H1 (cell line): Measurements from ENCODE around the gene TCF7L2. TPM values are rescaled to one million over a fixed set of nuclear protein-coding genes. Genes with fewer than 3 reads are reported as not detected.
A peak's percentile ranks its signal among the peaks of the same experiment; 100 is the strongest.

Experiments used
- CTCF ChIA-PET: fragments of 300-600 bp; sonication (Branson Sonifier 250); formaldehyde crosslinking; loops from one replicate; lab custom pipeline; 2021; ENCODE audit not compliant: partially characterized antibody; lab: Charles Lee
- POLR2A ChIA-PET: fragments of 300-600 bp; sonication (Branson Sonifier 250); formaldehyde crosslinking; loops from one replicate; lab custom pipeline; 2021; ENCODE audit warnings: inconsistent platforms; ENCODE audit not compliant: partially characterized antibody; lab: Charles Lee
- DNase-seq, 2 experiments: peaks; one replicate each; pipeline versions ENCODE4 v3.0.0 to v3.0.0-alpha.2; 2010 to 2022; ENCODE audit warnings: low spot score in 2 of 2, low read depth in 1 of 2, mixed read lengths in 1 of 2
- FAIRE-seq: peaks from 2 replicates; lab custom pipeline; 2011; peaks lifted over from hg19 to GRCh38; lab: Jason Lieb, UNC
- H2AFZ ChIP-seq: 2 replicates; pipeline ENCODE4 v1.8.1; 2012; ENCODE audit warnings: low read length, inconsistent platforms
- H2AK5ac ChIP-seq: 2 replicates; pipeline ENCODE4 v1.6.1; 2013; ENCODE audit warnings: low read depth, low read length
- H2BK120ac ChIP-seq: replicated peaks from 2 replicates; pipeline ENCODE3; 2013; ENCODE audit warnings: low read depth, low read length, inconsistent platforms
- H2BK12ac ChIP-seq: 2 replicates; pipeline ENCODE4 v1.6.1; 2013; ENCODE audit warnings: low read depth, low read length
- H2BK15ac ChIP-seq: 2 replicates; pipeline ENCODE4 v1.6.1; 2013; ENCODE audit warnings: low read length
- H2BK20ac ChIP-seq: 2 replicates; pipeline ENCODE4 v1.6.1; 2013; ENCODE audit warnings: low read length
- H2BK5ac ChIP-seq: 2 replicates; pipeline ENCODE4 v1.6.1; 2013; ENCODE audit warnings: low read depth, low read length
- H3K14ac ChIP-seq: 2 replicates; pipeline ENCODE4 v1.6.1; 2013; ENCODE audit warnings: inconsistent platforms; ENCODE audit not compliant: insufficient read length
- H3K18ac ChIP-seq: 2 replicates; pipeline ENCODE4 v1.6.1; 2013; ENCODE audit warnings: low read length; ENCODE audit errors: extremely low read depth
- H3K23ac ChIP-seq: 2 replicates; pipeline ENCODE4 v1.6.1; 2013; ENCODE audit warnings: inconsistent platforms; ENCODE audit not compliant: insufficient read length
- H3K23me2 ChIP-seq: 2 replicates; pipeline ENCODE4 v1.6.1; 2013; ENCODE audit warnings: low read depth, low read length
- H3K27ac ChIP-seq: 2 replicates; pipeline ENCODE4 v1.6.1; 2011; ENCODE audit warnings: low read depth, low read length, inconsistent platforms
- H3K27me3 ChIP-seq, 4 experiments: replicated peaks in 1 of 4; 1 replicate in 1 of 4; 2 replicates in 3 of 4; pipeline versions ENCODE4 v1.6.1 to v1.8.1; 2011 to 2013; ENCODE audit warnings: low read length in 3 of 4, mild to moderate bottlenecking in 3 of 4, inconsistent platforms in 2 of 4, mixed read lengths in 2 of 4, moderate library complexity in 1 of 4; ENCODE audit not compliant: control insufficient read depth in 3 of 4, insufficient read depth in 3 of 4; ENCODE audit errors: extremely low read depth in 1 of 4
- H3K36me3 ChIP-seq, 4 experiments: 2 replicates each; pipeline versions ENCODE4 v1.6.1 to v1.8.1; 2011 to 2013; ENCODE audit warnings: mild to moderate bottlenecking in 4 of 4, low read length in 3 of 4, moderate library complexity in 2 of 4, control low read depth in 1 of 4, inconsistent platforms in 1 of 4; ENCODE audit not compliant: insufficient read depth in 4 of 4, control insufficient read depth in 2 of 4
- H3K4ac ChIP-seq: replicated peaks from 2 replicates; pipeline ENCODE3; 2013; ENCODE audit warnings: low read length, low read depth, mixed read lengths, inconsistent platforms; ENCODE audit not compliant: insufficient read length
- H3K4me1 ChIP-seq, 4 experiments: replicated peaks in 1 of 4; 1 replicate in 1 of 4; 2 replicates in 3 of 4; pipeline versions ENCODE4 v1.6.1 to v1.8.1; 2011 to 2013; ENCODE audit warnings: low read length in 3 of 4, inconsistent platforms in 2 of 4, mixed read lengths in 1 of 4; ENCODE audit not compliant: insufficient read depth in 4 of 4, control insufficient read depth in 3 of 4
- H3K4me2 ChIP-seq, 2 experiments: 2 replicates each; pipeline versions ENCODE4 v1.6.1 to v1.8.1; 2011 to 2013; ENCODE audit warnings: low read depth in 2 of 2, low read length in 2 of 2, control low read depth in 1 of 2, inconsistent platforms in 1 of 2, mild to moderate bottlenecking in 1 of 2; ENCODE audit not compliant: insufficient read depth in 1 of 2
- H3K4me3 ChIP-seq, 4 experiments: fragments of 200-600, 300-600 bp in 1 of 4; sonication (generic), shearing (Covaris generic), sonication (Bioruptor Twin) in 1 of 4; 2 replicates each; pipeline versions ENCODE4 v1.5.1 to v1.8.1; 2011 to 2016; ENCODE audit warnings: low read length in 4 of 4, low read depth in 3 of 4, control low read depth in 2 of 4, inconsistent platforms in 2 of 4, mild to moderate bottlenecking in 2 of 4, mixed read lengths in 1 of 4, moderate library complexity in 1 of 4; ENCODE audit not compliant: insufficient read depth in 2 of 4; ENCODE audit errors: extremely low read depth in 1 of 4
- H3K56ac ChIP-seq: replicated peaks from 2 replicates; pipeline ENCODE3; 2013; ENCODE audit warnings: low read depth, mild to moderate bottlenecking, mixed read lengths, low read length, inconsistent platforms; ENCODE audit not compliant: insufficient read length
- H3K79me1 ChIP-seq: 2 replicates; pipeline ENCODE4 v1.6.1; 2013; ENCODE audit warnings: low read depth, low read length, control low read depth
- H3K79me2 ChIP-seq, 2 experiments: 2 replicates each; pipeline versions ENCODE4 v1.6.1 to v1.8.1; 2012 to 2013; ENCODE audit warnings: low read length in 2 of 2, mild to moderate bottlenecking in 2 of 2, inconsistent platforms in 1 of 2; ENCODE audit not compliant: insufficient read depth in 2 of 2, control insufficient read depth in 1 of 2
- H3K9ac ChIP-seq, 4 experiments: replicated peaks in 1 of 4; 1 replicate in 1 of 4; 2 replicates in 3 of 4; pipeline versions ENCODE4 v1.6.1 to v1.8.1; 2011 to 2013; ENCODE audit warnings: low read depth in 3 of 4, low read length in 3 of 4, control low read depth in 2 of 4, mild to moderate bottlenecking in 2 of 4, moderate library complexity in 2 of 4, inconsistent platforms in 1 of 4; ENCODE audit errors: extremely low read depth in 1 of 4
- H3K9me3 ChIP-seq, 2 experiments: 2 replicates each; pipeline versions ENCODE4 v1.6.1 to v1.8.1; 2012 to 2013; ENCODE audit warnings: mild to moderate bottlenecking in 2 of 2, moderate library complexity in 2 of 2, control low read depth in 1 of 2, inconsistent platforms in 1 of 2, low read depth in 1 of 2, low read length in 1 of 2, mixed read lengths in 1 of 2; ENCODE audit not compliant: insufficient read depth in 2 of 2
- H4K20me1 ChIP-seq, 2 experiments: replicated peaks in 1 of 2; 2 replicates each; pipeline versions ENCODE3 to v1.8.1; 2011 to 2013; ENCODE audit warnings: inconsistent platforms in 2 of 2, low read length in 2 of 2, mild to moderate bottlenecking in 1 of 2; ENCODE audit not compliant: insufficient read depth in 2 of 2, control insufficient read depth in 1 of 2
- H4K5ac ChIP-seq: 2 replicates; pipeline ENCODE4 v1.6.1; 2013; ENCODE audit warnings: low read length, low read depth, mixed read lengths, inconsistent platforms; ENCODE audit not compliant: insufficient read length
- H4K8ac ChIP-seq: 2 replicates; pipeline ENCODE4 v1.8.0; 2013; ENCODE audit warnings: mild to moderate bottlenecking, moderate library complexity, low read length, inconsistent platforms; ENCODE audit not compliant: insufficient read depth; ENCODE audit errors: extremely low read depth
- H4K91ac ChIP-seq: replicated peaks from 2 replicates; pipeline ENCODE3; 2013; ENCODE audit warnings: low read length, mixed read lengths, inconsistent platforms; ENCODE audit not compliant: insufficient read length
- FOSL1 ChIP-seq: IDR thresholded peaks from 2 replicates; pipeline ENCODE4 v1.6.1; 2011; ENCODE audit warnings: mild to moderate bottlenecking, low read depth, low read length, moderate library complexity; ENCODE audit not compliant: insufficient read depth
- MAFK ChIP-seq: IDR thresholded peaks from 2 replicates; pipeline ENCODE4 v1.6.1; 2012; ENCODE audit warnings: low read depth, mild to moderate bottlenecking, improper control_type of control experiment, low read length
- SIRT6 ChIP-seq: IDR thresholded peaks from one replicate; pipeline ENCODE4 v1.7.1; 2012; ENCODE audit warnings: low read length, inconsistent platforms
- SP4 ChIP-seq: IDR thresholded peaks from 2 replicates; pipeline ENCODE4 v1.6.1; 2012; ENCODE audit warnings: low read length, inconsistent platforms
- WGBS, 2 experiments: shearing (Covaris generic) in 1 of 2; methylation state at CpG; one replicate each; pipeline versions ENCODE4 v1.1.6 to v1.1.7; 2013 to 2015; ENCODE audit warnings: low lambda C conversion rate in 2 of 2, mixed read lengths in 2 of 2, inconsistent platforms in 1 of 2, low coverage in 1 of 2, missing lambda C conversion rate in 1 of 2; ENCODE audit not compliant: insufficient replicate concordance in 2 of 2, insufficient coverage in 1 of 2, insufficient read length in 1 of 2; ENCODE audit errors: extremely low coverage in 1 of 2, missing lambda C conversion rate in 1 of 2; 5-methylcytosine and 5-hydroxymethylcytosine counted together
- polyA plus RNA-seq, 7 experiments: library from polyadenylated mRNA; depleted of rRNA in 3 of 7; stranded (reverse) in 5 of 7; unstranded in 2 of 7; fragments of >200 nt in 5 of 7; fragments of 200-250 nt in 2 of 7; gene quantifications; 1 replicate in 5 of 7; 2 replicates in 1 of 7; 4 replicates in 1 of 7; pipeline versions ENCODE4 v1.2.1 to v1.2.3, GENCODE V29; 2011 to 2013; ENCODE audit warnings: missing spikeins in 2 of 7, mixed read lengths in 2 of 7
- total RNA-seq: library from RNA; stranded (reverse); fragmentation: NEBNext Ultra II Directional; extraction: Animal tissue kit (Norgen Biotek cat#: 25700); gene quantifications from 2 replicates; pipeline ENCODE4 v1.2.1, GENCODE V29; 2021

Gene TCF7L2
- total and polyA plus RNA-seq, 2 of the 8 experiments (the other 6 are each of a cell fraction or from before 2014, with no cell fraction given), result 33.9 to 67.3 TPM

GRCh38 chr10:113179966-113180365 is 229.9 kb downstream of the TCF7L2 start:
- Histone ChIP-seq H3K36me3 (no peaks in the 10 kb centered on the region), H3K23ac (no peak overlapping the region), H4K8ac (no peak overlapping the region), H3K27ac (no peak overlapping the region), H4K91ac (peak overlapping the region; percentile 1), H3K18ac (no peak overlapping the region), H2BK20ac (no peak overlapping the region), H3K23me2 (no peaks in the 10 kb centered on the region), H2BK15ac (no peak overlapping the region), H3K79me1 (no peaks in the 10 kb centered on the region), H3K4me2 (no peak overlapping the region), H2BK12ac (no peak overlapping the region), H3K4ac (no peak overlapping the region), H2AFZ (no peak overlapping the region), H4K20me1 (no peaks in the 10 kb centered on the region), H2BK120ac (no peak overlapping the region), H3K56ac (no peak overlapping the region), H3K4me1 (peaks cover 2 to 8% (median 4%) of the 10 kb centered on the region in 4 experiments; a peak in 6 of 7 replicates), H3K9me3 (no peaks in the 10 kb centered on the region), H2BK5ac (no peak overlapping the region), H3K4me3 (no peak overlapping the region), H3K27me3 (no peaks in the 10 kb centered on the region; a peak in 1 of 7 replicates), H2AK5ac (0 out of 2 replicates have a peak overlapping the region, but pooled peaks have one; percentile 4), H3K9ac (no peak overlapping the region), H3K79me2 (no peaks in the 10 kb centered on the region), H4K5ac (no peak overlapping the region), H3K14ac (no peak overlapping the region)
- TF ChIP-seq FOSL1, result no peak
- no peak for TF ChIP-seq SP4
- no peak for TF ChIP-seq MAFK
- no peak for TF ChIP-seq SIRT6
- DNase-seq (peak in 1 of 2 experiments; percentile 26), FAIRE-seq (no peak)
- POLR2A ChIA-PET, result no interaction called here
- 96% methylated on average over 3 of the region's 3 CpGs; no CpG with 5 or more reads in 1 of the 2 experiments for WGBS, 2 experiments
- CTCF ChIA-PET, result interaction anchor here (1.3 to 2.4 kb wide), 2 partner anchors 14 to 122 kb away, joined by 5 read pairs; no protein-coding TSS in a partner anchor
